B cell (primary cell): ENCODE measurements around the gene ASB8. TPM values are rescaled to one million over a fixed set of nuclear protein-coding genes. Genes with fewer than 3 reads are reported as not detected.

Source experiments
- ATAC-seq: fragments of 200-7000 bp; cut with Tn5 transposase; one replicate; pipeline ENCODE4 v1.10.0; 2021; ENCODE audit warnings: low read depth, mild to moderate bottlenecking, moderate number of reproducible peaks, moderate library complexity
- CTCF ChIA-PET: fragments of 350-600 bp; sonication (Branson Sonifier 250); formaldehyde crosslinking; loops from one replicate; lab custom pipeline; 2021; ENCODE audit warnings: antibody characterized with exemption, inconsistent platforms; lab: Charles Lee
- POLR2A ChIA-PET: fragments of 350-600 bp; sonication (Branson Sonifier 250); formaldehyde crosslinking; loops from one replicate; lab custom pipeline; 2021; ENCODE audit warnings: antibody characterized with exemption; lab: Charles Lee
- DNase-seq: peaks from one replicate; pipeline ENCODE4 v3.0.0; 2013
- H2AFZ ChIP-seq: 2 replicates; pipeline ENCODE4 v1.6.1; 2012; ENCODE audit warnings: mild to moderate bottlenecking, low read depth, low read length; ENCODE audit not compliant: insufficient read depth, poor library complexity, severe bottlenecking
- H3K27ac ChIP-seq, 2 donors: 1 replicate in 1 of 2; 2 replicates in 1 of 2; pipeline ENCODE4 v1.5.1; 2012 to 2013; ENCODE audit warnings: low read length in 2 of 2, mild to moderate bottlenecking in 2 of 2, moderate library complexity in 1 of 2
- H3K27me3 ChIP-seq, 4 experiments: fragments of 200-600 bp in 1 of 4; sonication (generic) in 1 of 4; replicated peaks in 1 of 4; 1 replicate in 2 of 4; 2 replicates in 2 of 4; pipeline versions ENCODE4 v1.6.1 to v1.7.0; 2013 to 2016; ENCODE audit warnings: low read length in 3 of 4, mild to moderate bottlenecking in 2 of 4, mixed read lengths in 1 of 4, moderate library complexity in 1 of 4; ENCODE audit not compliant: insufficient read depth in 4 of 4, control insufficient read depth in 3 of 4; ENCODE audit errors: control extremely low read depth in 1 of 4
- H3K36me3 ChIP-seq, 2 experiments: replicated peaks in 1 of 2; 1 replicate in 1 of 2; 2 replicates in 1 of 2; pipeline versions ENCODE4 v1.6.1 to v1.7.1; 2013; ENCODE audit warnings: low read length in 1 of 2; ENCODE audit not compliant: insufficient read depth in 2 of 2, control insufficient read depth in 1 of 2; ENCODE audit errors: control extremely low read depth in 1 of 2, extremely low read depth in 1 of 2
- H3K4me1 ChIP-seq, 2 donors: fragments of 200-600 bp in 1 of 2; sonication (generic) in 1 of 2; 1 replicate in 1 of 2; 2 replicates in 1 of 2; pipeline versions ENCODE4 v1.5.1 to v1.6.1; 2013 to 2017; ENCODE audit warnings: low read length in 2 of 2; ENCODE audit not compliant: control insufficient read depth in 2 of 2, insufficient read depth in 2 of 2
- H3K4me2 ChIP-seq: replicated peaks from 2 replicates; pipeline ENCODE3; 2012; ENCODE audit warnings: mild to moderate bottlenecking, low read depth, low read length; ENCODE audit not compliant: poor library complexity, severe bottlenecking
- H3K4me3 ChIP-seq, 5 experiments: fragments of 200-600 bp in 1 of 5; sonication (generic) in 1 of 5; 1 replicate in 3 of 5; 2 replicates in 2 of 5; pipeline versions ENCODE4 v1.5.1 to v1.7.0; 2011 to 2016; ENCODE audit warnings: low read length in 4 of 5, mild to moderate bottlenecking in 4 of 5, low read depth in 2 of 5, control low read depth in 1 of 5, moderate library complexity in 1 of 5; ENCODE audit not compliant: insufficient read depth in 1 of 5; ENCODE audit errors: control extremely low read depth in 1 of 5, extremely low read depth in 1 of 5
- H3K79me2 ChIP-seq: fragments of 200-600 bp; sonication (generic); one replicate; pipeline ENCODE4 v1.6.0; 2016; ENCODE audit warnings: low read length; ENCODE audit not compliant: control insufficient read depth, insufficient read depth
- H3K9ac ChIP-seq: fragments of 200-600 bp; sonication (generic); 2 replicates; pipeline ENCODE4 v1.6.1; 2017; ENCODE audit warnings: mild to moderate bottlenecking, low read length, moderate library complexity
- H3K9me3 ChIP-seq, 3 donors: one replicate each; pipeline versions ENCODE4 v1.6.1 to v1.7.1; 2013; ENCODE audit warnings: low read length in 2 of 3; ENCODE audit not compliant: control insufficient read depth in 2 of 3, insufficient read depth in 1 of 3; ENCODE audit errors: control extremely low read depth in 1 of 3
- H4K20me1 ChIP-seq: 2 replicates; pipeline ENCODE4 v1.6.0; 2012; ENCODE audit warnings: mild to moderate bottlenecking, low read length; ENCODE audit not compliant: insufficient read depth, control insufficient read depth, poor library complexity, severe bottlenecking
- H3K27ac Mint-ChIP-seq: one replicate; pipeline ENCODE4 v1.8.0; 2021; ENCODE audit warnings: mixed read lengths
- H3K27me3 Mint-ChIP-seq: one replicate; pipeline ENCODE4 v1.8.0; 2021; ENCODE audit warnings: mixed read lengths
- H3K4me1 Mint-ChIP-seq: one replicate; pipeline ENCODE4 v1.8.0; 2021; ENCODE audit warnings: mixed read lengths
- H3K4me3 Mint-ChIP-seq: one replicate; pipeline ENCODE4 v1.8.0; 2021; ENCODE audit warnings: mixed read lengths
- H3K9me3 Mint-ChIP-seq: one replicate; pipeline ENCODE4 v1.8.0; 2022; ENCODE audit warnings: mixed read lengths; ENCODE audit not compliant: insufficient read depth
- CTCF ChIP-seq: fragments of 200-600 bp; IDR thresholded peaks from one replicate; pipeline ENCODE4 v1.8.0; 2022; ENCODE audit warnings: antibody characterized with exemption, mild to moderate bottlenecking
- EZH2 ChIP-seq: IDR thresholded peaks from 2 replicates; pipeline ENCODE4 v1.6.1; 2012; ENCODE audit warnings: borderline replicate concordance, low read depth, mild to moderate bottlenecking, moderate library complexity, low read length; ENCODE audit not compliant: insufficient read depth, poor library complexity, severe bottlenecking
- WGBS: methylation state at CpG from one replicate; pipeline ENCODE4 v1.1.5; 2013; ENCODE audit warnings: missing lambda C conversion rate; ENCODE audit not compliant: insufficient coverage; 5-methylcytosine and 5-hydroxymethylcytosine counted together
- intact Hi-C: fragments of 100-400 bp; cut with micrococcal nuclease; formaldehyde crosslinking; loops from one replicate; pipeline ENCODE4 v1.10.0; 2022
- polyA plus RNA-seq: library from polyadenylated mRNA; depleted of rRNA; stranded (reverse); fragments of >200 nt; gene quantifications from 2 replicates; pipeline ENCODE4 v1.2.3, GENCODE V29; 2012
- total RNA-seq, 2 donors: library from RNA; stranded (reverse); fragments of 120-200 nt in 1 of 2; gene quantifications; 1 replicate in 1 of 2; 2 replicates in 1 of 2; pipeline versions ENCODE4 v1.2.3 to v1.2.4, GENCODE V29; 2013 to 2022

The ASB8 gene
- total and polyA plus RNA-seq, 2 donors (not counting 1 experiment from before 2014, with no cell fraction given), result 22.7 to 54.8 TPM

GRCh38 chr12:48128800-48129199, 28.5 kb downstream of the ASB8 start:
- no peak for ATAC-seq
- Mint-ChIP-seq H3K27me3 (no peaks in the 10 kb centered on the region), H3K4me1 (no peaks in the 10 kb centered on the region), H3K9me3 (no peaks in the 10 kb centered on the region), H3K4me3 (no peak overlapping the region), H3K27ac (no peak overlapping the region)
- peaks cover 0 to 48% of the 10 kb centered on the region in 2 experiments for H3K36me3 ChIP-seq
- no peaks in the 10 kb centered on the region for H3K27me3 ChIP-seq
- 100% methylated on average over 1 of the region's 1 CpG for WGBS
- no peak for TF ChIP-seq EZH2
- no peak for TF ChIP-seq CTCF
- intact Hi-C loops, result no loop called here
- H3K4me3 ChIP-seq, result no peak overlapping the region
- H3K27ac ChIP-seq, result no peak overlapping the region
- no peaks in the 10 kb centered on the region for H3K9me3 ChIP-seq
- H3K4me2 ChIP-seq, result no peak overlapping the region
- no peak overlapping the region for H3K9ac ChIP-seq
- no peaks in the 10 kb centered on the region for H3K4me1 ChIP-seq
- no peak overlapping the region for H2AFZ ChIP-seq
- no peaks in the 10 kb centered on the region for H4K20me1 ChIP-seq
- POLR2A ChIA-PET, result no interaction called here
- no peak for DNase-seq
- CTCF ChIA-PET, result interaction anchor here (0.8 kb wide), 1 partner anchor 23 kb away, joined by 3 read pairs; the partner anchor contains the start of gene SENP1
- H3K79me2 ChIP-seq, result no peaks in the 10 kb centered on the region

GRCh38 chr12:48126953-48127630, 30.2 kb downstream of the ASB8 start:
- intact Hi-C loops, result no loop called here
- no peak for DNase-seq
- POLR2A ChIA-PET, result no interaction called here
- ATAC-seq, result no peak
- Histone ChIP-seq H3K79me2 (no peaks in the 10 kb centered on the region), H3K9ac (no peak overlapping the region), H3K9me3 (no peaks in the 10 kb centered on the region), H4K20me1 (no peaks in the 10 kb centered on the region), H3K27ac (no peak overlapping the region), H2AFZ (no peak overlapping the region), H3K36me3 (peaks cover 0 to 45% of the 10 kb centered on the region in 2 experiments), H3K4me2 (no peak overlapping the region), H3K27me3 (no peaks in the 10 kb centered on the region), H3K4me3 (no peak overlapping the region), H3K4me1 (no peaks in the 10 kb centered on the region)
- Mint-ChIP-seq H3K4me3 (no peak overlapping the region), H3K9me3 (no peaks in the 10 kb centered on the region), H3K27ac (no peak overlapping the region), H3K27me3 (no peaks in the 10 kb centered on the region), H3K4me1 (no peaks in the 10 kb centered on the region)
- CTCF ChIA-PET, result no interaction called here
- TF ChIP-seq CTCF (no peak), EZH2 (no peak)
- WGBS, result 100% methylated on average over 1 of the region's 2 CpGs
